Thyroid gland (tissue), 4 donors: ENCODE data around the gene RASGRP1.

ENCODE experiments used
- POLR2A ChIP-seq, 2 donors: fragments of 450-650 bp; IDR thresholded peaks; one replicate each; pipeline ENCODE4 v1.6.1; 2017; ENCODE audit warnings: antibody characterized with exemption in 2 of 2, mild to moderate bottlenecking in 2 of 2, moderate library complexity in 1 of 2
- TF ChIP-seq, protein P1 (sequence below), 6 experiments: fragments of 200-600 bp in 3 of 6; fragments of 450-650 bp in 3 of 6; sonication (generic) in 3 of 6; IDR thresholded peaks; one replicate each; pipeline ENCODE4 v1.5.1; 2016 to 2019; ENCODE audit warnings: antibody characterized with exemption in 6 of 6, mild to moderate bottlenecking in 2 of 6, inconsistent platforms in 1 of 6, moderate library complexity in 1 of 6

- TF ChIP-seq, protein P1, sequence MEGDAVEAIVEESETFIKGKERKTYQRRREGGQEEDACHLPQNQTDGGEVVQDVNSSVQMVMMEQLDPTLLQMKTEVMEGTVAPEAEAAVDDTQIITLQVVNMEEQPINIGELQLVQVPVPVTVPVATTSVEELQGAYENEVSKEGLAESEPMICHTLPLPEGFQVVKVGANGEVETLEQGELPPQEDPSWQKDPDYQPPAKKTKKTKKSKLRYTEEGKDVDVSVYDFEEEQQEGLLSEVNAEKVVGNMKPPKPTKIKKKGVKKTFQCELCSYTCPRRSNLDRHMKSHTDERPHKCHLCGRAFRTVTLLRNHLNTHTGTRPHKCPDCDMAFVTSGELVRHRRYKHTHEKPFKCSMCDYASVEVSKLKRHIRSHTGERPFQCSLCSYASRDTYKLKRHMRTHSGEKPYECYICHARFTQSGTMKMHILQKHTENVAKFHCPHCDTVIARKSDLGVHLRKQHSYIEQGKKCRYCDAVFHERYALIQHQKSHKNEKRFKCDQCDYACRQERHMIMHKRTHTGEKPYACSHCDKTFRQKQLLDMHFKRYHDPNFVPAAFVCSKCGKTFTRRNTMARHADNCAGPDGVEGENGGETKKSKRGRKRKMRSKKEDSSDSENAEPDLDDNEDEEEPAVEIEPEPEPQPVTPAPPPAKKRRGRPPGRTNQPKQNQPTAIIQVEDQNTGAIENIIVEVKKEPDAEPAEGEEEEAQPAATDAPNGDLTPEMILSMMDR (IDR thresholded peaks at IDR 0.05), result no peak
- no peak for TF ChIP-seq POLR2A (IDR thresholded peaks at IDR 0.05)
Observed at GRCh38 chr15:38454696-38455090, 109.9 kb downstream of the RASGRP1 start.
